Measurements from ENCODE around the gene LRRFIP2. TPM values are rescaled to one million over a fixed set of nuclear protein-coding genes. Genes with fewer than 3 reads are reported as not detected.

LRRFIP2 gene
- total and polyA plus RNA-seq, 2 donors from 2014 or later: 26.1 to 61.4 TPM

- TF ChIP-seq CTCF (IDR thresholded peaks at IDR 0.05; ENCODE audit: borderline replicate concordance, extremely low read depth, insufficient read depth): no peak
- Histone ChIP-seq H3K27me3 (ENCODE audit: control insufficient read depth, insufficient read depth, low read length) (no peaks in the 10 kb centered on the region), H3K9ac (ENCODE audit: low read length in 3 of 3) (no peak overlapping the region), H3K36me3 (ENCODE audit: control insufficient read depth in 2 of 3, insufficient read depth in 3 of 3, low read length in 3 of 3) (no peaks in the 10 kb centered on the region), H3K27ac (ENCODE audit: low read depth in 2 of 2, low read length in 2 of 2) (no peak overlapping the region), H3K9me3 (ENCODE audit: control insufficient read depth in 2 of 3, insufficient read depth in 1 of 3, low read length in 3 of 3) (no peaks in the 10 kb centered on the region), H3K4me3 (ENCODE audit: low read length in 3 of 3) (no peak overlapping the region), H3K4me1 (ENCODE audit: control insufficient read depth in 2 of 3, insufficient read depth in 2 of 3, low read depth in 1 of 3, low read length in 3 of 3) (no peaks in the 10 kb centered on the region)
- FAIRE-seq: no peak
- intact Hi-C loops (cut with DNase I): no loop called here
- DNase-seq: no peak
Measured at GRCh38 chr3:37107846-37108245, 66.5 kb downstream of the LRRFIP2 start.

GRCh38 chr3:37103103-37103808 is 71.1 kb downstream of the LRRFIP2 start:
- Histone ChIP-seq H3K9ac (ENCODE audit: low read length in 3 of 3) (no peak overlapping the region), H3K4me3 (ENCODE audit: low read length in 3 of 3) (no peak overlapping the region), H3K27ac (ENCODE audit: low read depth in 2 of 2, low read length in 2 of 2) (no peak overlapping the region), H3K27me3 (ENCODE audit: control insufficient read depth, insufficient read depth, low read length) (no peaks in the 10 kb centered on the region), H3K4me1 (ENCODE audit: control insufficient read depth in 2 of 3, insufficient read depth in 2 of 3, low read depth in 1 of 3, low read length in 3 of 3) (no peaks in the 10 kb centered on the region), H3K36me3 (ENCODE audit: control insufficient read depth in 2 of 3, insufficient read depth in 3 of 3, low read length in 3 of 3) (no peaks in the 10 kb centered on the region), H3K9me3 (ENCODE audit: control insufficient read depth in 2 of 3, insufficient read depth in 1 of 3, low read length in 3 of 3) (no peaks in the 10 kb centered on the region)
- FAIRE-seq (no peak), DNase-seq (peak in 2 of 5 donors; percentile 32 to 42)
- intact Hi-C loops (cut with DNase I): no loop called here
- no peak for TF ChIP-seq CTCF (IDR thresholded peaks at IDR 0.05; ENCODE audit: borderline replicate concordance, extremely low read depth, insufficient read depth)

- no peak overlapping the region for H3K4me3 ChIP-seq (ENCODE audit: low read length in 3 of 3)
- no peaks in the 10 kb centered on the region for H3K27me3 ChIP-seq (ENCODE audit: control insufficient read depth, insufficient read depth, low read length)
- no peak overlapping the region for H3K27ac ChIP-seq (ENCODE audit: low read depth in 2 of 2, low read length in 2 of 2)
- no peak overlapping the region for H3K9ac ChIP-seq (ENCODE audit: low read length in 3 of 3)
- intact Hi-C loops (cut with DNase I): no loop called here
- no peaks in the 10 kb centered on the region for H3K4me1 ChIP-seq (ENCODE audit: control insufficient read depth in 2 of 3, insufficient read depth in 2 of 3, low read depth in 1 of 3, low read length in 3 of 3)
- no peaks in the 10 kb centered on the region for H3K36me3 ChIP-seq (ENCODE audit: control insufficient read depth in 2 of 3, insufficient read depth in 3 of 3, low read length in 3 of 3)
- no peaks in the 10 kb centered on the region for H3K9me3 ChIP-seq (ENCODE audit: control insufficient read depth in 2 of 3, insufficient read depth in 1 of 3, low read length in 3 of 3)
- no peak for TF ChIP-seq CTCF (IDR thresholded peaks at IDR 0.05; ENCODE audit: borderline replicate concordance, extremely low read depth, insufficient read depth)
- FAIRE-seq (no peak), DNase-seq (no peak)
Measured at GRCh38 chr3:37100411-37100810, 74.0 kb downstream of the LRRFIP2 start.

- no peak for DNase-seq
- no peak overlapping the region for H3K4me3 ChIP-seq (ENCODE audit: low read length in 3 of 3)
- no peak for FAIRE-seq
- no peaks in the 10 kb centered on the region for H3K9me3 ChIP-seq (ENCODE audit: control insufficient read depth in 2 of 3, insufficient read depth in 1 of 3, low read length in 3 of 3)
- H3K27ac ChIP-seq (ENCODE audit: low read depth in 2 of 2, low read length in 2 of 2): no peak overlapping the region
- H3K9ac ChIP-seq (ENCODE audit: low read length in 3 of 3): no peak overlapping the region
- no peaks in the 10 kb centered on the region for H3K27me3 ChIP-seq (ENCODE audit: control insufficient read depth, insufficient read depth, low read length)
- no peak for TF ChIP-seq CTCF (IDR thresholded peaks at IDR 0.05; ENCODE audit: borderline replicate concordance, extremely low read depth, insufficient read depth)
- H3K36me3 ChIP-seq (ENCODE audit: control insufficient read depth in 2 of 3, insufficient read depth in 3 of 3, low read length in 3 of 3): peaks cover 0 to 6% (median 0%) of the 10 kb centered on the region in 3 donors
- intact Hi-C loops (cut with DNase I): no loop called here
- H3K4me1 ChIP-seq (ENCODE audit: control insufficient read depth in 2 of 3, insufficient read depth in 2 of 3, low read depth in 1 of 3, low read length in 3 of 3): no peaks in the 10 kb centered on the region
Measured at GRCh38 chr3:37099469-37099868, 74.9 kb downstream of the LRRFIP2 start.
